Measurements from ENCODE around the gene BIRC2. TPM values are rescaled to one million over a fixed set of nuclear protein-coding genes. Genes with fewer than 3 reads are reported as not detected.
"Not testable (repeated sequence)": the region's sequence is repeated elsewhere in the genome, so short reads cannot be mapped to it uniquely, and the experiment has no call there.

Gene BIRC2
- polyA plus RNA-seq, 1 donor = 60.9 TPM

- Histone ChIP-seq H3K9me3 (ENCODE audit: control insufficient read depth, low read depth, low read length) (no peaks in the 10 kb centered on the region), H3K36me3 (ENCODE audit: control insufficient read depth, insufficient read depth, low read length) (no peaks in the 10 kb centered on the region), H3K4me1 (ENCODE audit: control insufficient read depth, insufficient read depth, low read length) (peaks cover 3% of the 10 kb centered on the region), H3K4me3 (ENCODE audit: low read length) (no peak overlapping the region), H3K27ac (ENCODE audit: low read length) (no peak overlapping the region), H3K27me3 (ENCODE audit: control insufficient read depth, insufficient read depth, low read length) (no peaks in the 10 kb centered on the region)
- no peak for DNase-seq
Observed at GRCh38 chr11:102320679-102321078, 26.3 kb upstream of the BIRC2 start.

- H3K27ac ChIP-seq (ENCODE audit: low read length) = no peak overlapping the region
- no peak overlapping the region for H3K4me3 ChIP-seq (ENCODE audit: low read length)
- H3K9me3 ChIP-seq (ENCODE audit: control insufficient read depth, low read depth, low read length) = no peaks in the 10 kb centered on the region
- no peaks in the 10 kb centered on the region for H3K27me3 ChIP-seq (ENCODE audit: control insufficient read depth, insufficient read depth, low read length)
- no peak for DNase-seq
- H3K4me1 ChIP-seq (ENCODE audit: control insufficient read depth, insufficient read depth, low read length) = no peaks in the 10 kb centered on the region
- WGBS (ENCODE audit: insufficient coverage, low lambda C conversion rate) = no CpG with 5 or more reads among the region's 2 CpGs
- H3K36me3 ChIP-seq (ENCODE audit: control insufficient read depth, insufficient read depth, low read length) = no peaks in the 10 kb centered on the region
Observed at GRCh38 chr11:102322560-102322959, 24.5 kb upstream of the BIRC2 start.

- H3K4me1 ChIP-seq (ENCODE audit: control insufficient read depth, insufficient read depth, low read length) = no peaks in the 10 kb centered on the region
- no peak for DNase-seq
- H3K9me3 ChIP-seq (ENCODE audit: control insufficient read depth, low read depth, low read length) = no peaks in the 10 kb centered on the region
- no peak overlapping the region for H3K27ac ChIP-seq (ENCODE audit: low read length)
- H3K36me3 ChIP-seq (ENCODE audit: control insufficient read depth, insufficient read depth, low read length) = no peaks in the 10 kb centered on the region
- WGBS (ENCODE audit: insufficient coverage, low lambda C conversion rate) = 100% methylated on average over 1 of the region's 1 CpG
- H3K4me3 ChIP-seq (ENCODE audit: low read length) = no peak overlapping the region
- no peaks in the 10 kb centered on the region for H3K27me3 ChIP-seq (ENCODE audit: control insufficient read depth, insufficient read depth, low read length)
Observed at GRCh38 chr11:102323542-102324251, 23.3 kb upstream of the BIRC2 start.

GRCh38 chr11:102325088-102325487, 21.9 kb upstream of the BIRC2 start:
- Histone ChIP-seq H3K4me1 (ENCODE audit: control insufficient read depth, insufficient read depth, low read length) (no peaks in the 10 kb centered on the region), H3K27me3 (ENCODE audit: control insufficient read depth, insufficient read depth, low read length) (no peaks in the 10 kb centered on the region), H3K27ac (ENCODE audit: low read length) (no peak overlapping the region), H3K9me3 (ENCODE audit: control insufficient read depth, low read depth, low read length) (no peaks in the 10 kb centered on the region), H3K4me3 (ENCODE audit: low read length) (no peak overlapping the region), H3K36me3 (ENCODE audit: control insufficient read depth, insufficient read depth, low read length) (no peaks in the 10 kb centered on the region)
- 86% methylated on average over 1 of the region's 3 CpGs for WGBS (ENCODE audit: insufficient coverage, low lambda C conversion rate)
- DNase-seq = no peak

- Histone ChIP-seq H3K27ac (ENCODE audit: low read length) (no peak overlapping the region), H3K4me1 (ENCODE audit: control insufficient read depth, insufficient read depth, low read length) (peaks cover 6% of the 10 kb centered on the region), H3K27me3 (ENCODE audit: control insufficient read depth, insufficient read depth, low read length) (no peaks in the 10 kb centered on the region), H3K9me3 (ENCODE audit: control insufficient read depth, low read depth, low read length) (no peaks in the 10 kb centered on the region), H3K4me3 (ENCODE audit: low read length) (no peak overlapping the region), H3K36me3 (ENCODE audit: control insufficient read depth, insufficient read depth, low read length) (no peaks in the 10 kb centered on the region)
- 100% methylated on average over 1 of the region's 1 CpG for WGBS (ENCODE audit: insufficient coverage, low lambda C conversion rate)
- DNase-seq = no peak
Observed at GRCh38 chr11:102328748-102329147, 18.3 kb upstream of the BIRC2 start.

GRCh38 chr11:102330231-102330630, 16.8 kb upstream of the BIRC2 start:
- peaks cover 6% of the 10 kb centered on the region for H3K4me1 ChIP-seq (ENCODE audit: control insufficient read depth, insufficient read depth, low read length)
- H3K27me3 ChIP-seq (ENCODE audit: control insufficient read depth, insufficient read depth, low read length) = no peaks in the 10 kb centered on the region
- no peak overlapping the region for H3K4me3 ChIP-seq (ENCODE audit: low read length)
- no peaks in the 10 kb centered on the region for H3K9me3 ChIP-seq (ENCODE audit: control insufficient read depth, low read depth, low read length)
- no peaks in the 10 kb centered on the region for H3K36me3 ChIP-seq (ENCODE audit: control insufficient read depth, insufficient read depth, low read length)
- DNase-seq = no peak
- H3K27ac ChIP-seq (ENCODE audit: low read length) = no peak overlapping the region

- no peak for DNase-seq
- Histone ChIP-seq H3K4me1 (ENCODE audit: control insufficient read depth, insufficient read depth, low read length) (peaks cover 6% of the 10 kb centered on the region), H3K36me3 (ENCODE audit: control insufficient read depth, insufficient read depth, low read length) (no peaks in the 10 kb centered on the region), H3K9me3 (ENCODE audit: control insufficient read depth, low read depth, low read length) (no peaks in the 10 kb centered on the region), H3K27ac (ENCODE audit: low read length) (no peak overlapping the region), H3K4me3 (ENCODE audit: low read length) (no peak overlapping the region), H3K27me3 (ENCODE audit: control insufficient read depth, insufficient read depth, low read length) (no peaks in the 10 kb centered on the region)
- WGBS (ENCODE audit: insufficient coverage, low lambda C conversion rate) = 80% methylated on average over 1 of the region's 2 CpGs
Observed at GRCh38 chr11:102331341-102331740, 15.7 kb upstream of the BIRC2 start.

GRCh38 chr11:102332611-102332994, 14.4 kb upstream of the BIRC2 start:
- Histone ChIP-seq H3K9me3 (ENCODE audit: control insufficient read depth, low read depth, low read length) (no peaks in the 10 kb centered on the region), H3K27ac (ENCODE audit: low read length) (no peak overlapping the region), H3K27me3 (ENCODE audit: control insufficient read depth, insufficient read depth, low read length) (no peaks in the 10 kb centered on the region), H3K4me3 (ENCODE audit: low read length) (no peak overlapping the region), H3K4me1 (ENCODE audit: control insufficient read depth, insufficient read depth, low read length) (peaks cover 6% of the 10 kb centered on the region), H3K36me3 (ENCODE audit: control insufficient read depth, insufficient read depth, low read length) (no peaks in the 10 kb centered on the region)
- no CpG with 5 or more reads among the region's 1 CpG for WGBS (ENCODE audit: insufficient coverage, low lambda C conversion rate)
- DNase-seq = peak; percentile 49 to 78

GRCh38 chr11:102338479-102339010, 8.5 kb upstream of the BIRC2 start:
- no peak overlapping the region for H3K27ac ChIP-seq (ENCODE audit: low read length)
- no peak for DNase-seq
- H3K4me3 ChIP-seq (ENCODE audit: low read length) = no peak overlapping the region
- H3K9me3 ChIP-seq (ENCODE audit: control insufficient read depth, low read depth, low read length) = no peaks in the 10 kb centered on the region
- H3K27me3 ChIP-seq (ENCODE audit: control insufficient read depth, insufficient read depth, low read length) = no peaks in the 10 kb centered on the region
- peaks cover 3% of the 10 kb centered on the region for H3K4me1 ChIP-seq (ENCODE audit: control insufficient read depth, insufficient read depth, low read length)
- H3K36me3 ChIP-seq (ENCODE audit: control insufficient read depth, insufficient read depth, low read length) = no peaks in the 10 kb centered on the region

- H3K4me3 ChIP-seq (ENCODE audit: low read length); H3K27me3 ChIP-seq (ENCODE audit: control insufficient read depth, insufficient read depth, low read length); H3K9me3 ChIP-seq (ENCODE audit: control insufficient read depth, low read depth, low read length); DNase-seq; H3K4me1 ChIP-seq (ENCODE audit: control insufficient read depth, insufficient read depth, low read length); H3K36me3 ChIP-seq (ENCODE audit: control insufficient read depth, insufficient read depth, low read length); H3K27ac ChIP-seq (ENCODE audit: low read length): not testable (repeated sequence)
- no CpG with 5 or more reads among the region's 7 CpGs for WGBS (ENCODE audit: insufficient coverage, low lambda C conversion rate)
Observed at GRCh38 chr11:102341311-102341710, 5.7 kb upstream of the BIRC2 start.

GRCh38 chr11:102341844-102342318, 5.1 kb upstream of the BIRC2 start:
- no peaks in the 10 kb centered on the region for H3K36me3 ChIP-seq (ENCODE audit: control insufficient read depth, insufficient read depth, low read length)
- no CpG with 5 or more reads among the region's 1 CpG for WGBS (ENCODE audit: insufficient coverage, low lambda C conversion rate)
- peak; percentile 64 to 66 for DNase-seq
- H3K9me3 ChIP-seq (ENCODE audit: control insufficient read depth, low read depth, low read length) = no peaks in the 10 kb centered on the region
- peaks cover 9% of the 10 kb centered on the region for H3K4me1 ChIP-seq (ENCODE audit: control insufficient read depth, insufficient read depth, low read length)
- no peaks in the 10 kb centered on the region for H3K27me3 ChIP-seq (ENCODE audit: control insufficient read depth, insufficient read depth, low read length)
- no peak overlapping the region for H3K4me3 ChIP-seq (ENCODE audit: low read length)
- H3K27ac ChIP-seq (ENCODE audit: low read length) = no peak overlapping the region

Measured in large intestine (tissue), 3 donors.